Neural crest cell (in vitro differentiated cells): ENCODE results near the gene PLXNB1. TPM values are rescaled to one million over a fixed set of nuclear protein-coding genes. Genes with fewer than 3 reads are reported as not detected.

ENCODE experiments used
- DNase-seq: peaks from one replicate; pipeline ENCODE4 v3.0.0; 2021; ENCODE audit warnings: low read depth, mixed read lengths, low spot score
- H3K27ac Mint-ChIP-seq: one replicate; pipeline ENCODE4 v1.8.0; 2021; ENCODE audit warnings: mild to moderate bottlenecking, mixed read lengths; ENCODE audit not compliant: unreplicated experiment
- H3K27me3 Mint-ChIP-seq: 2 replicates; pipeline ENCODE4 v1.8.0; 2021; ENCODE audit warnings: low read depth, mild to moderate bottlenecking, mixed read lengths
- H3K36me3 Mint-ChIP-seq: 2 replicates; pipeline ENCODE4 v1.8.0; 2021; ENCODE audit warnings: low read depth, mild to moderate bottlenecking, mixed read lengths
- H3K4me1 Mint-ChIP-seq: 2 replicates; pipeline ENCODE4 v1.8.0; 2021; ENCODE audit warnings: mixed read lengths
- H3K4me3 Mint-ChIP-seq: one replicate; pipeline ENCODE4 v1.8.0; 2021; ENCODE audit warnings: mild to moderate bottlenecking, mixed read lengths
- H3K9me3 Mint-ChIP-seq: 2 replicates; pipeline ENCODE4 v1.8.0; 2021; ENCODE audit warnings: mixed read lengths
- total RNA-seq: library from RNA; stranded (reverse); gene quantifications from 2 replicates; pipeline ENCODE4 v1.2.1, GENCODE V29; 2021
- TF ChIP-seq, protein P1 (sequence below): fragments of 200-600 bp; sonication (generic); conservative IDR thresholded peaks from 2 replicates; pipeline ENCODE4 v1.5.0; 2021; ENCODE audit warnings: antibody characterized with exemption, mild to moderate bottlenecking

The PLXNB1 gene
- total RNA-seq, 1 donor from 2014 or later: 180 TPM

DNA sequence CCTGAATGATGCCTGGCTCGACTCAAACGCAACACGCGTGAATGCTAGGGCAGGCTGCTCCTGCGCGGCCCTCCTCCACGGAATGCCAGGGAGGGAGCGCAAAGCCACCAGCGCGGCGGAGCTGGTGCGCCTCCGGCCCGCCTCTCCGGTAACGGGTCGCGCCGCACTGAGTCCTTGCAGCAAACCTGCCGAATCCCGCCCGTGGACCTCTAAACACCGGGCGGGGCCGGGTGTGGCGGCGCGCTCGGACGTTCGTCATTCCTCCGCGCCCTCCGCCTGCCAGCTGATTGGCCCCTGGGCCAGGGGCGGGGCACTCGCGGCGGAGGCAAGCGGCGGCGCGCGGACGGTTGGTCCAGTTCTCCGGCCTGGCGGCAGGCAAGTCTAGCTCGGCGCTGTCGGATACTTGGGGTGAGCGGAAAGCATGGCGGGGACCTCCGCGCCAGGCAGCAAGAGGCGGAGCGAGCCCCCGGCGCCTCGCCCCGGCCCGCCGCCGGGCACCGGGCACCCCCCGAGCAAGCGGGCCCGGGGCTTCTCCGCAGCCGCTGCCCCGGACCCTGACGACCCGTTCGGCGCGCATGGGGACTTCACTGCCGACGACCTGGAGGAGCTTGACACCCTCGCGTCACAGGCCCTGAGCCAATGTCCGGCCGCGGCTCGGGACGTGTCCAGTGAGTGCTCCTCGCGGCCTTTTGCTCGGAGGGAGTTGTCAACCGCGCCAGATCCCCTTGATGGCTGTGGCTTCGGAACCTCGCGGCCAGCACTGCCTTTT, 16.7 kb upstream of the PLXNB1 start, which contains the start of gene ATRIP:
Gene ATRIP (plus strand): TSS at position 313 of the 769 bp plus-strand sequence. CDS start 109 bp downstream, at position 422.
- TF ChIP-seq, protein P1, sequence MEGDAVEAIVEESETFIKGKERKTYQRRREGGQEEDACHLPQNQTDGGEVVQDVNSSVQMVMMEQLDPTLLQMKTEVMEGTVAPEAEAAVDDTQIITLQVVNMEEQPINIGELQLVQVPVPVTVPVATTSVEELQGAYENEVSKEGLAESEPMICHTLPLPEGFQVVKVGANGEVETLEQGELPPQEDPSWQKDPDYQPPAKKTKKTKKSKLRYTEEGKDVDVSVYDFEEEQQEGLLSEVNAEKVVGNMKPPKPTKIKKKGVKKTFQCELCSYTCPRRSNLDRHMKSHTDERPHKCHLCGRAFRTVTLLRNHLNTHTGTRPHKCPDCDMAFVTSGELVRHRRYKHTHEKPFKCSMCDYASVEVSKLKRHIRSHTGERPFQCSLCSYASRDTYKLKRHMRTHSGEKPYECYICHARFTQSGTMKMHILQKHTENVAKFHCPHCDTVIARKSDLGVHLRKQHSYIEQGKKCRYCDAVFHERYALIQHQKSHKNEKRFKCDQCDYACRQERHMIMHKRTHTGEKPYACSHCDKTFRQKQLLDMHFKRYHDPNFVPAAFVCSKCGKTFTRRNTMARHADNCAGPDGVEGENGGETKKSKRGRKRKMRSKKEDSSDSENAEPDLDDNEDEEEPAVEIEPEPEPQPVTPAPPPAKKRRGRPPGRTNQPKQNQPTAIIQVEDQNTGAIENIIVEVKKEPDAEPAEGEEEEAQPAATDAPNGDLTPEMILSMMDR: no peak
- DNase-seq: peak; percentile 90
- H3K4me3 Mint-ChIP-seq: peak within 1 kb of the TSS; percentile 89
- peaks cover 36% of the 10 kb centered on the region for H3K4me1 Mint-ChIP-seq
- peaks cover 4% of the 10 kb centered on the region for H3K36me3 Mint-ChIP-seq
- no peaks in the 10 kb centered on the region for H3K9me3 Mint-ChIP-seq
- no peaks in the 10 kb centered on the region for H3K27me3 Mint-ChIP-seq
- peak within 1 kb of the TSS; percentile 83 for H3K27ac Mint-ChIP-seq

DNA sequence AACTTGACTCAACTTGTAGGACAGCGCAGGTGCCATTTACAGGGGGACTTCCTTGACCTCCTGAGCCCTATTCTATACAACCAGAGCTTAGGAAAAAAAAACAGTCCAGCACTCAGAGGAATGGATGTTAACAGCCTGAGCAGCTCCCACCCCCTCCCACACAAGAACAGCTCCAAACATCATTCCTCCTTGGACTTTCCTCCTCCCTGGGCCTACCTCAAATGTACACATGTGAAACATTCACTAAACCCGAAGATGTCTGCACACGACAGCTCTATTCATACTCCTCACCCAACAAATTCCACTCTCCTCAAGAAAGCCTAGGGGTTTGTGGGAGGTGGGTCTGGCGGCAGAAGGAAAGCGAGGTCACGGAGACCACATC, 16.1 kb upstream of the PLXNB1 start:
- no peak for DNase-seq
- H3K27ac Mint-ChIP-seq: peak overlapping the region; percentile 21
- peak overlapping the region; percentile 89 for H3K4me3 Mint-ChIP-seq
- peaks cover 39% of the 10 kb centered on the region for H3K4me1 Mint-ChIP-seq
- H3K9me3 Mint-ChIP-seq: no peaks in the 10 kb centered on the region
- TF ChIP-seq, protein P1: no peak
- H3K27me3 Mint-ChIP-seq: no peaks in the 10 kb centered on the region
- H3K36me3 Mint-ChIP-seq: peaks cover 2% of the 10 kb centered on the region

DNA sequence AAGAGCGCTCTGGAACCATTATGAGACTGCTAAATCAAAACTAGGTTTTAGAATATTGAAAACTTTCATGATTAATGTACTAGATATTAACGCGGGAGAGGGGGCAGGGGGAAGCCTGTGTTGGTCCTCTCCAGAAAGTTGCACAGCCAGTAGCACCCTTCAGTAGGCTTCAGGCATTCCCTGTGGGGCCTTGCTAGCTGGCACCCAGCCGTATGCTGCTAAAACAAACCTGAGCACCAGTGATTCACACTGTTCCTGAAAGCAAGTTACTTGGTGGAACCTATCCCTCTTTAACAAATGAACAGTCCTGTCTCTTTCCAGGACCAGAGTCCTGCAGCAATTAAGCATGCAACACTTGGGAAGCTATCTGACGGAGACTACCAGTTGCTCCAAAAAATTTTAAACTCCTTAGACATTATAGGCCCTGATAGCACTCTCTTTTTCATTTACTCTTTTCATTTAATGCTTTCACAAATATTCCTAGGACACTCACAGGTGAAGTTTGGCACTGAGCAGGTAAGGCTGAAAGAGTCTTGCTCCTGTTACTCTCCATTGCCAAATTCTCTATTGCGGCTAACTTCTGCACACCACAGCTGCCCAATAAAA, 15.5 kb upstream of the PLXNB1 start:
- Mint-ChIP-seq H3K4me3 (peak overlapping the region; percentile 89), H3K4me1 (peaks cover 44% of the 10 kb centered on the region), H3K36me3 (peaks cover 2% of the 10 kb centered on the region), H3K27ac (no peak overlapping the region), H3K27me3 (no peaks in the 10 kb centered on the region), H3K9me3 (no peaks in the 10 kb centered on the region)
- TF ChIP-seq, protein P1: no peak
- DNase-seq: no peak

DNA sequence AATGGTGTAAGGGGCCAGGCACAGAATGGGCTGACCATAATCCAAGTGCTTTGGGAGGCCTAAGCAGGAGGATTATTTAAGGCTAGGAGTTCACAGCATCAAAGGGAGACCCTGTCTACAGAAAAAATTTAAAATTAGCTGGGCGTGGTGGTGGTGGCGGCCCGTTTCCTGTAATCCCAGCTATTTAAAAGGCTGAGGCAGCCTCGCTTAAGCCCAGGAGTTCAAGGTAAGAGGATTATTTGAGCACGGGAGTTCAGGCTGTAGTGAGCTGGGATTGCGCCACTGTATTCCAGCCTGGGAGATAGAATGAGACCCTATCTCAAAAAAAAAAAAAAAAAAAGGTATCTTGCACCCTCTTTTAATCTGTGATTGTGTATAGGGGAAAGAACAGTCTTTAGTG, 12.1 kb upstream of the PLXNB1 start:
- Mint-ChIP-seq H3K4me3 (peak overlapping the region; percentile 92), H3K36me3 (peaks cover 2% of the 10 kb centered on the region), H3K9me3 (no peaks in the 10 kb centered on the region), H3K27me3 (no peaks in the 10 kb centered on the region), H3K4me1 (peaks cover 40% of the 10 kb centered on the region), H3K27ac (no peak overlapping the region)
- no peak for DNase-seq
- TF ChIP-seq, protein P1: no peak

DNA sequence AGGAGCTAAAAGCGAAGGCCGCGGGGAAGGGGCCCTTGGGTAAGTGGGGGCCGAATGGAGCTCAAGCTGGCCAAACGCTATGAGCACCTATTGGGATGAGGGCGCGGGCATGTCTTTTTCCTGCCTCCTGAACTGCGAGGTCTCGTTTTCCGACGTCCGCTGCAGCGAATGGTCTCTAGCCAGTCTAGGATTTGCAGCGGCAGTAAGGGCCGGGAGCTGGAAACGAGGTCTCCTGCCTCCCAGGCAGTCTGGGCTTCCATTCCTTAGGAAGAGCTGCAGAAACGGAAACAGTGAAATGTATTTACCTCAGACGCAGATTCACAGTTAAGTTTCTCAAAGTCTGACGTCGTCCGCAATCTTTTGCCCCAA, 10.7 kb upstream of the PLXNB1 start:
- Mint-ChIP-seq H3K27ac (no peak overlapping the region), H3K4me1 (peaks cover 29% of the 10 kb centered on the region), H3K9me3 (no peaks in the 10 kb centered on the region), H3K4me3 (peak overlapping the region; percentile 92), H3K27me3 (no peaks in the 10 kb centered on the region), H3K36me3 (peaks cover 2% of the 10 kb centered on the region)
- DNase-seq: no peak
- TF ChIP-seq, protein P1: no peak
